Lower lobe of right lung (tissue), 2 donors: Measurements from ENCODE around the gene KCNJ12. TPM values are rescaled to one million over a fixed set of nuclear protein-coding genes. Genes with fewer than 3 reads are reported as not detected.
A peak's percentile ranks its signal among the peaks of the same experiment; 100 is the strongest.

Experiments used
- ATAC-seq, 2 donors: fragments of 200-7000 bp; cut with Tn5 transposase; one replicate each; pipeline ENCODE4 v1.9.1; 2020 to 2022; ENCODE audit warnings: mild to moderate bottlenecking in 2 of 2, moderate library complexity in 2 of 2
- DNase-seq: peaks from one replicate; pipeline ENCODE4 v3.0.0-alpha.2; 2020
- H3K27ac ChIP-seq: fragments of 200-600 bp; one replicate; pipeline ENCODE4 v1.8.0; 2022
- H3K27me3 ChIP-seq: fragments of 200-600 bp; one replicate; pipeline ENCODE4 v1.8.0; 2022; ENCODE audit warnings: low read depth
- H3K36me3 ChIP-seq: fragments of 200-600 bp; one replicate; pipeline ENCODE4 v1.8.0; 2022; ENCODE audit warnings: mild to moderate bottlenecking
- H3K4me1 ChIP-seq: fragments of 200-600 bp; one replicate; pipeline ENCODE4 v1.8.0; 2022
- H3K4me3 ChIP-seq: fragments of 200-600 bp; one replicate; pipeline ENCODE4 v1.8.0; 2022; ENCODE audit warnings: mild to moderate bottlenecking
- H3K9me3 ChIP-seq: fragments of 200-600 bp; one replicate; pipeline ENCODE4 v1.8.0; 2022
- intact Hi-C: fragments of 100-400 bp; cut with DNase I; formaldehyde crosslinking; loops from one replicate; pipeline ENCODE4 v1.11.0; 2022
- total RNA-seq: library from RNA; stranded (reverse); fragmentation: NEBNext Ultra II Directional; extraction: Animal tissue kit (Norgen Biotek cat#: 25700); gene quantifications from one replicate; pipeline ENCODE4 v1.2.1, GENCODE V29; 2021
- TF ChIP-seq, protein P1 (sequence below): fragments of 200-600 bp; IDR thresholded peaks from one replicate; pipeline ENCODE4 v1.8.0; 2022; ENCODE audit warnings: antibody characterized with exemption, mild to moderate bottlenecking
- donor health status: DM: no; HTN: yes; CAD: no; lungs with severe emphysema.

Gene KCNJ12
- total RNA-seq, 1 donor from 2014 or later = 1.9 TPM

DNA sequence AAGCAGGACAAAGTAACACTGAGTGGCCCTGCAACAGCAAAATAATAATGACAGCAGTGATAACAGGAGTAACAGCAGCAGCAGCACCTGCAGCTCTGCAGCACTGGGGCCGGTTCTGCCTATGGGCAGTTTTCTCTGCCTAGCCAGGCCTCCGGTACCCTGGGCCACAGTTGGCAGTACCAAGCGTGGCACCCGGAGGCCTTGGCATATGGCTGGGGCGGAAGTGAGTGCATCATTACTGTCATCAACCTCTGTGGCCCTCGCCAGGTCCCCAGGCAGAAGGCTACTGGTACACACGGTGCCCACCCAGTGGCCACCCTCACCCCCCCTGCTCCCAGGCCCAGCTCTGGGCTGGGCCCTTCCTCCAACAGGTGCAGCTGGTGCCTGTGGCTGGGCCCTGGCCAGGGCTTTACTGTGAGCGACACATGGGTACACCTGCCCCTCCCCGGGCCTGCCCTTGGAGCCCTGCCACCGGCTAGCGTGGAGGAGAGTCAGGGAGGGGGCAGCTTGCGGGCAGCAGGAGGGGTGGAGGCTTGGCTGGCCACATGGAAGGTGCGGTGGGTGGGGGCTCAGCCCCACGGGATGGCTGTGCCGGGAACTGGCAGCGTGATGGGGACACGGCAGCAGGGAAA lies 3.0 kb downstream of the KCNJ12 start:
- peaks cover 24% of the 10 kb centered on the region for H3K4me1 ChIP-seq
- no peaks in the 10 kb centered on the region for H3K36me3 ChIP-seq
- TF ChIP-seq, protein P1, sequence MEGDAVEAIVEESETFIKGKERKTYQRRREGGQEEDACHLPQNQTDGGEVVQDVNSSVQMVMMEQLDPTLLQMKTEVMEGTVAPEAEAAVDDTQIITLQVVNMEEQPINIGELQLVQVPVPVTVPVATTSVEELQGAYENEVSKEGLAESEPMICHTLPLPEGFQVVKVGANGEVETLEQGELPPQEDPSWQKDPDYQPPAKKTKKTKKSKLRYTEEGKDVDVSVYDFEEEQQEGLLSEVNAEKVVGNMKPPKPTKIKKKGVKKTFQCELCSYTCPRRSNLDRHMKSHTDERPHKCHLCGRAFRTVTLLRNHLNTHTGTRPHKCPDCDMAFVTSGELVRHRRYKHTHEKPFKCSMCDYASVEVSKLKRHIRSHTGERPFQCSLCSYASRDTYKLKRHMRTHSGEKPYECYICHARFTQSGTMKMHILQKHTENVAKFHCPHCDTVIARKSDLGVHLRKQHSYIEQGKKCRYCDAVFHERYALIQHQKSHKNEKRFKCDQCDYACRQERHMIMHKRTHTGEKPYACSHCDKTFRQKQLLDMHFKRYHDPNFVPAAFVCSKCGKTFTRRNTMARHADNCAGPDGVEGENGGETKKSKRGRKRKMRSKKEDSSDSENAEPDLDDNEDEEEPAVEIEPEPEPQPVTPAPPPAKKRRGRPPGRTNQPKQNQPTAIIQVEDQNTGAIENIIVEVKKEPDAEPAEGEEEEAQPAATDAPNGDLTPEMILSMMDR = no peak
- H3K4me3 ChIP-seq = no peak overlapping the region
- intact Hi-C loops = no loop called here
- peaks cover 44% of the 10 kb centered on the region for H3K27me3 ChIP-seq
- peak in 1 of 2 donors; percentile 26 for ATAC-seq
- no peak for DNase-seq
- H3K9me3 ChIP-seq = no peaks in the 10 kb centered on the region
- no peak overlapping the region for H3K27ac ChIP-seq

DNA sequence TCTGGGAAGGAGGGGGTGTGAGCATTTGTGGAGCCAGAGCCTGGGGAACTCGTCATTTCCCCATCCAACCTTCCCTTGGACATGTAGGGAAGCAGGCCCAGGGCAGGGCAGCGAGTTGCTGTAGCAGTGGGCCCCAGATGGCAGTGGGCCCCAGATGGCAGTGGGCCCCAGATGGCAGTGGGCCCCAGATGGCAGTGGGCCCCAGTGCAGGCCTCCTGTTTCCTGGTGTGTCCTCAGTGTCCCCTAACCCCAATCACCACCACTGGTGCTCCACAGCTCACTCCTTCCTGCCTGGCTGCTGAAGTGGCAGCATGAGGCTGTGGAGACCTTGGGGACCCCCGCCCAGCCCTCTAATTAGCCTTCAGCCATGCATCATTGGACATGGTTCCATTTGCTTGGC lies 4.5 kb downstream of the KCNJ12 start:
- ATAC-seq (no peak), DNase-seq (no peak)
- Histone ChIP-seq H3K27ac (no peak overlapping the region), H3K27me3 (peaks cover 30% of the 10 kb centered on the region), H3K9me3 (no peaks in the 10 kb centered on the region), H3K36me3 (no peaks in the 10 kb centered on the region), H3K4me1 (peaks cover 24% of the 10 kb centered on the region), H3K4me3 (no peak overlapping the region)
- TF ChIP-seq, protein P1 = no peak
- intact Hi-C loops = no loop called here

DNA sequence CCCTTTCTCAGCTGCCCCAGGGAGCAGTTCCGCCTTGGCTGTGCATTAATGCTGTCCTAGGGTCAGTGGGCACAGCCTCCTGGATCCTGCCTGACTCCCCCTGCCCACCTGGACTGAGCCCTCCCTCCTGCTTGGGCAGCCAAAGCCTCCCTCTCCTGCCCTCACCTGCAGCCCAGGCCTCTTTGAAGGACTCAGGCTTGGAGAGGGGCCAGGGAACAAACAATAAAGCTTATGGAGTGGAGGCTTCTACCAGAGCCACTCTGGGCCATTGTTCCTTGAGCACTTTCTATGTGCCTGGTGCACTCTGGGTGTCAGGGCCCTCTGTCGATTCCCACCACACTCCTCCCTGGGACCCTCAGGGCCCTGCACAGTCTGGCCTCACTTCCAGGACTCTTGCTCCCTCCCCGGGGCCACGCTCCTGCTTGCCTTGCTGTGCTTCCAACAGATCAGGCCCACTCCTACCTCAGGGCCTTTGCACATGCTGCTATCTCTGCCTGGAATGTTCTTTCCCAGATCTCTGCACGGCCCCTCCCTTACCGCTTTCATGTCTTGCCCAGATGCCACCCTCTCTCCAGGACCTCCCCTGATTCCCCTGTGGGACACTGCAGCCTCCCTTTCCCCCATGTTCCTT lies 5.0 kb downstream of the KCNJ12 start:
- no peaks in the 10 kb centered on the region for H3K9me3 ChIP-seq
- TF ChIP-seq, protein P1 = no peak
- no peaks in the 10 kb centered on the region for H3K36me3 ChIP-seq
- H3K27ac ChIP-seq = no peak overlapping the region
- no peak overlapping the region for H3K4me3 ChIP-seq
- H3K4me1 ChIP-seq = peaks cover 24% of the 10 kb centered on the region
- H3K27me3 ChIP-seq = peaks cover 29% of the 10 kb centered on the region
- intact Hi-C loops = no loop called here
- DNase-seq (no peak), ATAC-seq (no peak)

GRCh38 chr17:21382560-21383495 lies 6.7 kb downstream of the KCNJ12 start:
- Histone ChIP-seq H3K27ac (no peak overlapping the region), H3K27me3 (peaks cover 20% of the 10 kb centered on the region), H3K9me3 (no peaks in the 10 kb centered on the region), H3K36me3 (no peaks in the 10 kb centered on the region), H3K4me3 (no peak overlapping the region), H3K4me1 (peaks cover 12% of the 10 kb centered on the region)
- ATAC-seq = no peak
- TF ChIP-seq, protein P1 = no peak
- intact Hi-C loops = no loop called here
- no peak for DNase-seq

GRCh38 chr17:21385281-21385845 lies 9.2 kb downstream of the KCNJ12 start:
- H3K27ac ChIP-seq = no peak overlapping the region
- TF ChIP-seq, protein P1 = no peak
- no peaks in the 10 kb centered on the region for H3K9me3 ChIP-seq
- H3K4me1 ChIP-seq = no peaks in the 10 kb centered on the region
- H3K27me3 ChIP-seq = no peaks in the 10 kb centered on the region
- intact Hi-C loops = no loop called here
- ATAC-seq (no peak), DNase-seq (no peak)
- H3K36me3 ChIP-seq = no peaks in the 10 kb centered on the region
- no peak overlapping the region for H3K4me3 ChIP-seq
